GM23338 (cell line): Measurements from ENCODE around the gene DNAI1. TPM values are rescaled to one million over a fixed set of nuclear protein-coding genes. Genes with fewer than 3 reads are reported as not detected.

Experiments
- ATAC-seq: fragments of 200-7000 bp; cut with Tn5 transposase; 3 replicates; pipeline ENCODE4 v1.9.1; 2020
- DNase-seq: peaks from one replicate; pipeline ENCODE4 v3.0.0-alpha.2; 2015; ENCODE audit warnings: low spot score
- H2AFZ ChIP-seq: fragments of 200-600 bp; sonication (generic); 2 replicates; pipeline ENCODE4 v1.8.0; 2016; ENCODE audit warnings: antibody characterized with exemption, mild to moderate bottlenecking, moderate library complexity
- H3F3A ChIP-seq: fragments of 200-600 bp; sonication (generic); replicated peaks from 2 replicates; pipeline ENCODE4 v1.8.0; 2017; ENCODE audit warnings: antibody characterized with exemption, mixed run types, low read depth
- H3K27ac ChIP-seq: fragments of 200-600 bp; sonication (generic); 2 replicates; pipeline ENCODE4 v1.6.1; 2016; ENCODE audit warnings: low read depth
- H3K27me3 ChIP-seq: fragments of 200-600 bp; sonication (generic); 2 replicates; pipeline ENCODE4 v1.8.0; 2016; ENCODE audit warnings: mild to moderate bottlenecking, mixed run types, moderate library complexity; ENCODE audit not compliant: insufficient read depth
- H3K36me3 ChIP-seq: fragments of 200-600 bp; sonication (generic); 2 replicates; pipeline ENCODE4 v1.8.0; 2016; ENCODE audit warnings: mild to moderate bottlenecking; ENCODE audit not compliant: insufficient read depth
- H3K4me1 ChIP-seq: fragments of 200-600 bp; sonication (generic); 2 replicates; pipeline ENCODE4 v1.8.0; 2016; ENCODE audit warnings: mild to moderate bottlenecking, moderate library complexity; ENCODE audit not compliant: insufficient read depth
- H3K4me2 ChIP-seq: fragments of 200-600 bp; sonication (generic); 2 replicates; pipeline ENCODE4 v1.7.1; 2017; ENCODE audit warnings: mixed run types
- H3K4me3 ChIP-seq: fragments of 200-600 bp; sonication (generic); 2 replicates; pipeline ENCODE4 v1.6.1; 2016; ENCODE audit warnings: mixed run types
- H3K79me2 ChIP-seq: fragments of 200-600 bp; sonication (generic); replicated peaks from 2 replicates; pipeline ENCODE4 v1.8.0; 2017; ENCODE audit warnings: mild to moderate bottlenecking; ENCODE audit not compliant: insufficient read depth
- H3K9me2 ChIP-seq: fragments of 200-600 bp; sonication (generic); 2 replicates; pipeline ENCODE4 v1.8.0; 2017; ENCODE audit not compliant: insufficient read depth
- H4K20me1 ChIP-seq: fragments of 200-600 bp; sonication (generic); replicated peaks from 2 replicates; pipeline ENCODE4 v1.8.0; 2017; ENCODE audit warnings: mild to moderate bottlenecking; ENCODE audit not compliant: insufficient read depth
- H3K27ac Mint-ChIP-seq: 2 replicates; pipeline ENCODE4 v1.8.0; 2020; ENCODE audit warnings: inconsistent platforms, mild to moderate bottlenecking, moderate library complexity, mixed read lengths
- H3K27me3 Mint-ChIP-seq: 3 replicates; pipeline ENCODE4 v1.8.0; 2022; ENCODE audit warnings: low read depth, mild to moderate bottlenecking, moderate library complexity, mixed read lengths, inconsistent platforms; ENCODE audit not compliant: insufficient read depth, poor library complexity
- H3K36me3 Mint-ChIP-seq: 3 replicates; pipeline ENCODE4 v1.8.0; 2021; ENCODE audit warnings: low read depth, mild to moderate bottlenecking, inconsistent platforms, moderate library complexity, mixed read lengths
- H3K4me1 Mint-ChIP-seq: 3 replicates; pipeline ENCODE4 v1.8.0; 2020; ENCODE audit warnings: mild to moderate bottlenecking, inconsistent platforms, mixed read lengths
- H3K4me3 Mint-ChIP-seq: 3 replicates; pipeline ENCODE4 v1.8.0; 2021; ENCODE audit warnings: moderate library complexity, mild to moderate bottlenecking, inconsistent platforms, mixed read lengths
- H3K9me3 Mint-ChIP-seq: 3 replicates; pipeline ENCODE4 v1.8.0; 2020; ENCODE audit warnings: moderate library complexity, mild to moderate bottlenecking, inconsistent platforms, mixed read lengths
- CREB1 ChIP-seq: fragments of 250-450 bp; sonication (Bioruptor Pico); IDR thresholded peaks from 2 replicates; pipeline ENCODE4 v1.5.0; 2020; ENCODE audit warnings: low read depth, mild to moderate bottlenecking, moderate library complexity
- CTCF ChIP-seq, 2 experiments: fragments of 200-600 bp in 1 of 2; sonication (generic) in 1 of 2; conservative IDR thresholded peaks; 2 replicates each; pipeline versions ENCODE4 v1.5.1 to v1.6.1; 2016 to 2017; ENCODE audit warnings: antibody characterized with exemption in 2 of 2, low read depth in 2 of 2, mild to moderate bottlenecking in 2 of 2, moderate library complexity in 1 of 2
- ETS1 ChIP-seq: IDR thresholded peaks from 2 replicates; pipeline ENCODE4 v1.6.1; 2016; ENCODE audit warnings: antibody characterized with exemption
- EZH2 ChIP-seq: fragments of 200-600 bp; sonication (generic); IDR thresholded peaks from one replicate; pipeline ENCODE4 v1.8.0; 2017; ENCODE audit warnings: antibody characterized with exemption, mild to moderate bottlenecking, low read depth; ENCODE audit not compliant: unreplicated experiment
- EZH2phosphoT487 ChIP-seq: fragments of 200-600 bp; sonication (generic); IDR thresholded peaks from one replicate; pipeline ENCODE4 v1.8.1; 2018; ENCODE audit warnings: antibody characterized with exemption; ENCODE audit not compliant: unreplicated experiment
- JUNB ChIP-seq: IDR thresholded peaks from one replicate; pipeline ENCODE4 v1.6.1; 2016; ENCODE audit warnings: antibody characterized with exemption; ENCODE audit not compliant: unreplicated experiment
- NANOG ChIP-seq: IDR thresholded peaks from 2 replicates; pipeline ENCODE4 v1.6.1; 2016; ENCODE audit warnings: antibody characterized with exemption, borderline replicate concordance
- POLR2AphosphoS5 ChIP-seq: IDR thresholded peaks from 2 replicates; pipeline ENCODE4 v1.6.1; 2016; ENCODE audit warnings: antibody characterized with exemption, low read depth
- REST ChIP-seq: IDR thresholded peaks from one replicate; pipeline ENCODE4 v1.6.1; 2018; ENCODE audit warnings: antibody characterized with exemption; ENCODE audit not compliant: unreplicated experiment
- STAT1 ChIP-seq: IDR thresholded peaks from one replicate; pipeline ENCODE4 v1.6.1; 2016; ENCODE audit warnings: antibody characterized with exemption; ENCODE audit not compliant: unreplicated experiment
- ZNF114 ChIP-seq: fragments of 250-450 bp; sonication (Bioruptor Pico); IDR thresholded peaks from 2 replicates; pipeline ENCODE4 v1.5.0; 2020; ENCODE audit warnings: mild to moderate bottlenecking, moderate library complexity
- ZNF331 ChIP-seq: fragments of 250-450 bp; sonication (Bioruptor Pico); IDR thresholded peaks from 2 replicates; pipeline ENCODE4 v1.5.0; 2020; ENCODE audit warnings: low read depth, mild to moderate bottlenecking, moderate library complexity
- polyA plus RNA-seq: library from polyadenylated mRNA; unstranded; fragments of >200 nt; fragmentation: Nextera tagmentation; extraction: Ambion mirVana; gene quantifications from 2 replicates; pipeline ENCODE4 v1.2.1, GENCODE V29; 2016
- total RNA-seq: library from RNA; depleted of rRNA; stranded (reverse); fragments of >200 nt; shearing (Covaris generic); gene quantifications from 2 replicates; pipeline ENCODE4 v1.2.3, GENCODE V29; 2014
- TF ChIP-seq, protein P1 (sequence below): fragments of 250-450 bp; sonication (Bioruptor Pico); IDR thresholded peaks from 2 replicates; pipeline ENCODE4 v1.5.0; 2020; ENCODE audit warnings: mild to moderate bottlenecking, moderate library complexity

DNAI1 gene
- total and polyA plus RNA-seq, 2 experiments from 2014 or later: 1.0 to 1.1 TPM

- H3K27ac Mint-ChIP-seq: no peak overlapping the region
- Histone ChIP-seq H4K20me1 (no peaks in the 10 kb centered on the region; the same call in 1 of the 2 replicates), H3K27me3 (no peaks in the 10 kb centered on the region), H3F3A (no peaks in the 10 kb centered on the region), H3K4me2 (peak overlapping the region; percentile 48; the same call in 1 of the 2 replicates), H3K27ac (no peak overlapping the region), H3K4me1 (peaks cover 29% of the 10 kb centered on the region), H3K4me3 (no peak overlapping the region), H3K36me3 (no peaks in the 10 kb centered on the region), H2AFZ (no peak overlapping the region), H3K79me2 (no peaks in the 10 kb centered on the region), H3K9me2 (no peaks in the 10 kb centered on the region)
- peak; percentile 9; the same call in 2 of the 3 replicates for ATAC-seq
- H3K27me3 Mint-ChIP-seq: peaks cover 19% of the 10 kb centered on the region
- 0 out of 3 replicates have a peak overlapping the region, but pooled peaks have one; percentile 31 for H3K4me3 Mint-ChIP-seq
- H3K9me3 Mint-ChIP-seq: no peaks in the 10 kb centered on the region
- TF ChIP-seq CTCF (conservative IDR thresholded peaks at IDR 0.05; ENCODE audit: low read depth in 2 of 2): no peak
- TF ChIP-seq EZH2: no peak
- no peak for TF ChIP-seq REST
- TF ChIP-seq ZNF331 (CRISPR knock-in tag): no peak
- TF ChIP-seq ETS1: no peak
- TF ChIP-seq ZNF114 (CRISPR knock-in tag): no peak
- no peak for TF ChIP-seq NANOG
- TF ChIP-seq STAT1: no peak
- TF ChIP-seq, protein P1, sequence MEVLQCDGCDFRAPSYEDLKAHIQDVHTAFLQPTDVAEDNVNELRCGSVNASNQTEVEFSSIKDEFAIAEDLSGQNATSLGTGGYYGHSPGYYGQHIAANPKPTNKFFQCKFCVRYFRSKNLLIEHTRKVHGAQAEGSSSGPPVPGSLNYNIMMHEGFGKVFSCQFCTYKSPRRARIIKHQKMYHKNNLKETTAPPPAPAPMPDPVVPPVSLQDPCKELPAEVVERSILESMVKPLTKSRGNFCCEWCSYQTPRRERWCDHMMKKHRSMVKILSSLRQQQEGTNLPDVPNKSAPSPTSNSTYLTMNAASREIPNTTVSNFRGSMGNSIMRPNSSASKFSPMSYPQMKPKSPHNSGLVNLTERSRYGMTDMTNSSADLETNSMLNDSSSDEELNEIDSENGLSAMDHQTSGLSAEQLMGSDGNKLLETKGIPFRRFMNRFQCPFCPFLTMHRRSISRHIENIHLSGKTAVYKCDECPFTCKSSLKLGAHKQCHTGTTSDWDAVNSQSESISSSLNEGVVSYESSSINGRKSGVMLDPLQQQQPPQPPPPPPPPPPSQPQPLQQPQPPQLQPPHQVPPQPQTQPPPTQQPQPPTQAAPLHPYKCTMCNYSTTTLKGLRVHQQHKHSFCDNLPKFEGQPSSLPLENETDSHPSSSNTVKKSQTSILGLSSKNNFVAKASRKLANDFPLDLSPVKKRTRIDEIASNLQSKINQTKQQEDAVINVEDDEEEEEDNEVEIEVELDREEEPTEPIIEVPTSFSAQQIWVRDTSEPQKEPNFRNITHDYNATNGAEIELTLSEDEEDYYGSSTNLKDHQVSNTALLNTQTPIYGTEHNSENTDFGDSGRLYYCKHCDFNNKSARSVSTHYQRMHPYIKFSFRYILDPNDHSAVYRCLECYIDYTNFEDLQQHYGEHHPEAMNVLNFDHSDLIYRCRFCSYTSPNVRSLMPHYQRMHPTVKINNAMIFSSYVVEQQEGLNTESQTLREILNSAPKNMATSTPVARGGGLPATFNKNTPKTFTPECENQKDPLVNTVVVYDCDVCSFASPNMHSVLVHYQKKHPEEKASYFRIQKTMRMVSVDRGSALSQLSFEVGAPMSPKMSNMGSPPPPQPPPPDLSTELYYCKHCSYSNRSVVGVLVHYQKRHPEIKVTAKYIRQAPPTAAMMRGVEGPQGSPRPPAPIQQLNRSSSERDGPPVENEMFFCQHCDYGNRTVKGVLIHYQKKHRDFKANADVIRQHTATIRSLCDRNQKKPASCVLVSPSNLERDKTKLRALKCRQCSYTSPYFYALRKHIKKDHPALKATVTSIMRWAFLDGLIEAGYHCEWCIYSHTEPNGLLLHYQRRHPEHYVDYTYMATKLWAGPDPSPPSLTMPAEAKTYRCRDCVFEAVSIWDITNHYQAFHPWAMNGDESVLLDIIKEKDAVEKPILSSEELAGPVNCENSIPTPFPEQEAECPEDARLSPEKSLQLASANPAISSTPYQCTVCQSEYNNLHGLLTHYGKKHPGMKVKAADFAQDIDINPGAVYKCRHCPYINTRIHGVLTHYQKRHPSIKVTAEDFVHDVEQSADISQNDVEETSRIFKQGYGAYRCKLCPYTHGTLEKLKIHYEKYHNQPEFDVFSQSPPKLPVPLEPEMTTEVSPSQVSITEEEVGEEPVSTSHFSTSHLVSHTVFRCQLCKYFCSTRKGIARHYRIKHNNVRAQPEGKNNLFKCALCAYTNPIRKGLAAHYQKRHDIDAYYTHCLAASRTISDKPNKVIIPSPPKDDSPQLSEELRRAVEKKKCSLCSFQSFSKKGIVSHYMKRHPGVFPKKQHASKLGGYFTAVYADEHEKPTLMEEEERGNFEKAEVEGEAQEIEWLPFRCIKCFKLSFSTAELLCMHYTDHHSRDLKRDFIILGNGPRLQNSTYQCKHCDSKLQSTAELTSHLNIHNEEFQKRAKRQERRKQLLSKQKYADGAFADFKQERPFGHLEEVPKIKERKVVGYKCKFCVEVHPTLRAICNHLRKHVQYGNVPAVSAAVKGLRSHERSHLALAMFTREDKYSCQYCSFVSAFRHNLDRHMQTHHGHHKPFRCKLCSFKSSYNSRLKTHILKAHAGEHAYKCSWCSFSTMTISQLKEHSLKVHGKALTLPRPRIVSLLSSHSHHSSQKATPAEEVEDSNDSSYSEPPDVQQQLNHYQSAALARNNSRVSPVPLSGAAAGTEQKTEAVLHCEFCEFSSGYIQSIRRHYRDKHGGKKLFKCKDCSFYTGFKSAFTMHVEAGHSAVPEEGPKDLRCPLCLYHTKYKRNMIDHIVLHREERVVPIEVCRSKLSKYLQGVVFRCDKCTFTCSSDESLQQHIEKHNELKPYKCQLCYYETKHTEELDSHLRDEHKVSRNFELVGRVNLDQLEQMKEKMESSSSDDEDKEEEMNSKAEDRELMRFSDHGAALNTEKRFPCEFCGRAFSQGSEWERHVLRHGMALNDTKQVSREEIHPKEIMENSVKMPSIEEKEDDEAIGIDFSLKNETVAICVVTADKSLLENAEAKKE (CRISPR knock-in tag): no peak
- no peak for TF ChIP-seq JUNB
- TF ChIP-seq CREB1: no peak
- TF ChIP-seq EZH2phosphoT487: no peak
- TF ChIP-seq POLR2AphosphoS5: no peak
- peaks cover 44% of the 10 kb centered on the region for H3K4me1 Mint-ChIP-seq
- H3K36me3 Mint-ChIP-seq: no peaks in the 10 kb centered on the region
- DNase-seq: no peak
These were observed 100.5 kb downstream of the DNAI1 start for GRCh38 chr9:34558919-34559623.
